PFSK-1 (cell line): ENCODE results near the gene C7orf57.

Experiments
- FOXP2 ChIP-seq: optimal IDR thresholded peaks from 2 replicates; pipeline ENCODE3; 2011; ENCODE audit warnings: borderline replicate concordance, control low read depth, inconsistent platforms; ENCODE audit not compliant: insufficient read depth; ENCODE audit errors: extremely low read length, extremely low read depth
- POLR2AphosphoS5 ChIP-seq: IDR thresholded peaks from 2 replicates; pipeline ENCODE4 v1.6.1; 2012; ENCODE audit warnings: low read depth, mild to moderate bottlenecking, control low read depth, low read length, moderate library complexity
- REST ChIP-seq, 2 experiments: IDR thresholded peaks; 2 replicates each; pipeline versions ENCODE4 v1.6.1 to v1.8.0; 2011 to 2012; ENCODE audit warnings: low read depth in 2 of 2, low read length in 2 of 2, control low read depth in 1 of 2, inconsistent platforms in 1 of 2, mild to moderate bottlenecking in 1 of 2, moderate library complexity in 1 of 2; ENCODE audit not compliant: insufficient read depth in 1 of 2
- SIN3A ChIP-seq: IDR thresholded peaks from 2 replicates; pipeline ENCODE4 v1.6.1; 2012; ENCODE audit warnings: mild to moderate bottlenecking, low read length, moderate library complexity, borderline replicate concordance; ENCODE audit not compliant: insufficient read depth
- TAF1 ChIP-seq: IDR thresholded peaks from 2 replicates; pipeline ENCODE4 v1.6.1; 2012; ENCODE audit warnings: low read length, control low read depth, borderline replicate concordance; ENCODE audit not compliant: insufficient read depth

Gene C7orf57

GRCh38 chr7:48098846-48099245 is 63.5 kb downstream of the C7orf57 start:
- no peak for TF ChIP-seq POLR2AphosphoS5
- TF ChIP-seq TAF1: no peak
- TF ChIP-seq FOXP2: no peak

- TF ChIP-seq POLR2AphosphoS5 (no peak), TAF1 (no peak), SIN3A (no peak), REST (IDR thresholded peaks at IDR 0.05; ENCODE audit: insufficient read depth in 1 of 2, low read depth in 2 of 2, low read length in 2 of 2) (no peak), FOXP2 (no peak)
These were observed 64.4 kb downstream of the C7orf57 start for GRCh38 chr7:48099781-48100180.

- TF ChIP-seq REST (IDR thresholded peaks at IDR 0.05; ENCODE audit: insufficient read depth in 1 of 2, low read depth in 2 of 2, low read length in 2 of 2) (no peak), TAF1 (no peak), POLR2AphosphoS5 (no peak), FOXP2 (no peak), SIN3A (no peak)
These were observed 66.0 kb downstream of the C7orf57 start for GRCh38 chr7:48101352-48101751.

- TF ChIP-seq POLR2AphosphoS5 (no peak), FOXP2 (no peak), TAF1 (no peak), REST (IDR thresholded peaks at IDR 0.05; ENCODE audit: insufficient read depth in 1 of 2, low read depth in 2 of 2, low read length in 2 of 2) (no peak), SIN3A (no peak)
These were observed 66.6 kb downstream of the C7orf57 start for GRCh38 chr7:48101968-48102367.

- TF ChIP-seq REST (IDR thresholded peaks at IDR 0.05; ENCODE audit: insufficient read depth in 1 of 2, low read depth in 2 of 2, low read length in 2 of 2): no peak
- no peak for TF ChIP-seq SIN3A
- no peak for TF ChIP-seq FOXP2
- TF ChIP-seq TAF1: no peak
- TF ChIP-seq POLR2AphosphoS5: no peak
These were observed 67.2 kb downstream of the C7orf57 start for GRCh38 chr7:48102530-48102929.
